Measurements from ENCODE around the gene MS4A12. TPM values are rescaled to one million over a fixed set of nuclear protein-coding genes. Genes with fewer than 3 reads are reported as not detected.
"Not testable (repeated sequence)": the region's sequence is repeated elsewhere in the genome, so short reads cannot be mapped to it uniquely, and the experiment has no call there.

Gene MS4A12
- polyA plus RNA-seq (ENCODE audit: insufficient read length) = not detected

DNA sequence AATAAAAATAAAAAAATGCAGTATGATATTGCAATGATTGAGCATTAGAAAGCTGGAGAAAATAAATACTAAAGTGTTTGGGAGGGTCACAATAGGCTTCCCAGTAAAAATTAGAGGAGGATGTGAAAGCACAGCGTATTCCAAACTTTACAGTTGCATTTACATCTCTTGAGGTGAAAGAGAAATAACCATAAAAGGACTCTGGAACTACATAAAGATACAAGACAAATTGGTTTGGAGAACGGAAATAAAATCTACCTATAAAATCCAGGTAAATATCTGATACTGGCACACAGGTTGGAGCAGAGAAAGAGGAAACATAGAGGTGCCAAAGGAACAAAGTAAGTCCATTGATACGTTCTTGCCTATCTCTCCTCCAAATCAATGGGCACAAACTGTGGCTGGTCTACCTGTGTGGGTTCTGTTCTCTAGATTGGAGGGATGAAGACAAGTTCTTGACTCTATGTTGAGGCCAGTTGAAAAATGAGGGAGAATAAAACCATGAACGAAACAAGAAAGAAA, at the start of gene MS4A12:
Gene MS4A12 (plus strand): TSS at position 291 of the 522 bp plus-strand sequence. CDS start 4,541 bp downstream, outside the sequence.
- no peak for DNase-seq

DNA sequence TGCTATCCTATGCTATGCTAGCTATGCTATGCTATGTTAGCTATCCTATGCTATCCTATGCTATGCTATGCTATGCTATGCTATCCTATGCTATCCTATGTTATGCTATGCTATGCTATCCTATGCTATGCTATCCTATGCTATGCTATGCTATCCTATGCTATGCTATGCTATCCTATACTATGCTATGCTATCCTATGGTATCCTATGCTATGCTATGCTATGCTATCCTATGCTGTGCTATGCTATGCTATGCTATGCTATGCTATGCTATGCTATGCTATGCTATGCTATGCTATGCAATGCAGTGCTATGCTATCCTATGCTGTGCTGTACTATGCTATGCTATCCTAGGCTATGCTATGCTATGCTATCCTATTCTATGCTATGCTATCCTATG, 45.5 kb upstream of the MS4A12 start:
- no peak for DNase-seq

DNA sequence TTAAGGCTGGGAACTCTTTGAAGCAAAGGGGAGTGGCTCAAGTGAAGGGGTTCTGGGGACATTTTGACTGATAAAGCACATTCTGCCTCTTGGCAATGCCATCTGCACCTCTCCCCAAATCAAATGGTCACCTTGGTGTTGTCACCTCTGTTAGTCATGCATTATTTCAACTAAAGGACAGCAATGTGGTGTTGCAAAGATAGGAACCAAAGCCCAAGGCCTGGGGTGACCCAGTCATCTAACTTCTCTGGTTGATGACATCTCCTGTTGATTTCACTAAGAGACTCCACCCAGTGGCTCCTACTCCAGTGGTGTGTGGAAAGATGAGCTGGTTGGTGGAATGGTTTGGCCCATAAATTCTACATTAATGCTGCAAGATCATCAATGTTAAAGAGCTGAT, 44.7 kb upstream of the MS4A12 start:
- DNase-seq = no peak

DNA sequence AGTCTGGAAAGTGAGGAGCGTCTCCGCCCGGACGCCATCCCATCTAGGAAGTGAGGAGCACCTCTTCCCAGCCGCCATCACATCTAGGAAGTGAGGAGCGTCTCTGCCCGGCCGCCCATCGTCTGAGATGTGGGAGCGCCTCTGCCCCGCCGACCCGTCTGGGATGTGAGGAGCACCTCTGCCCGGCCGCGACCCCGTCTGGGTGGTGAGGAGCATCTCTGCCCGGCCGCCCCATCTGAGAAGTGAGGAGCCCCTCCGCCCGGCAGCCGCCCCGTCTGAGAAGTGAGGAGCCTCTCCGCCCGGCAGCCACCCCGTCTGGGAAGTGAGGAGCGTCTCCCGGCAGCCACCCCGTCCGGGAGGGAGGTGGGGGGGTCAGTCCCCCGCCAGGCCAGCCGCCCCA, 41.4 kb upstream of the MS4A12 start:
- DNase-seq = not testable (repeated sequence)

DNA sequence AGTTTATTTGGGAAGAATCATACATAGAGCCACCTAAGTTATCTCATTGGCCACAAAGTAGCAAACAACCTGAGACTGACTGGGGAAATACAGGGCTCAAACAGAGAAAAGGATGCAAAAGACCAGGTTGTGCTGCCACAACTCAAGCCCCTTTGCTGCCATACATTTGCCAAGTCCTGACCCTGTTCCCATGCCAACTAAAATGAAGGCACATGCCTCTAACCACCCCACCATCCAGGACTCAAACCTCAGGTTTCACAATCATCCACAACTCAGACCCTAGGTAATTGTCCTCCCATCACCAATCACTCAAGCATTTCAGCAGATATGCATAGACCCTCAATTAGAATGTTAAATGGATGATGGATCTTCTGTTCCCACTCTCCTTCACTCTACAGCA, 38.4 kb upstream of the MS4A12 start:
- no peak for DNase-seq

GRCh38 chr11:60455531-60456042, 37.0 kb upstream of the MS4A12 start, which contains the start of gene MS4A1:
TSS of gene MS4A1 (plus strand) at chr11:60455847. CDS start at chr11:60462375, 6,528 bp downstream.
- DNase-seq = no peak

- DNase-seq = no peak
Observed at GRCh38 chr11:60457576-60457975, 35.0 kb upstream of the MS4A12 start.

DNA sequence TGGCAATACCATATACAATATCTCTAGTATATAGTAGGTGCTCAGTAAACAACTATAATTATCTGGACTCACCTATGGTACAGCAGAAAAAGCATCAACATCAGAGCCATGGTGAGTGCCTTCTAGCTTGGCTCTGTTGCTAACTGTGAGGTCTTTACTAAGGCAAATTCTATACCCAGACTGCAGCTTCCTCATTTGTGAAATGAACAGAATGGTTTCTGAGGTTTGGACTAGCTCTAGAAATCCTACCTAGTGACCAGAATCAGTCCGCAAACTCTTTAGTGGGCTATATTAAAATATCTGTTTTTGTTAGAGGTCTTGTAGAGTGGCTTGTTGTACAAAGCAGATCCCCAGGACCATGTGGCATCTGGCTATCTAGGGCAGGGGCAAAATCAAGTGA, 33.2 kb upstream of the MS4A12 start:
- DNase-seq = no peak

DNA sequence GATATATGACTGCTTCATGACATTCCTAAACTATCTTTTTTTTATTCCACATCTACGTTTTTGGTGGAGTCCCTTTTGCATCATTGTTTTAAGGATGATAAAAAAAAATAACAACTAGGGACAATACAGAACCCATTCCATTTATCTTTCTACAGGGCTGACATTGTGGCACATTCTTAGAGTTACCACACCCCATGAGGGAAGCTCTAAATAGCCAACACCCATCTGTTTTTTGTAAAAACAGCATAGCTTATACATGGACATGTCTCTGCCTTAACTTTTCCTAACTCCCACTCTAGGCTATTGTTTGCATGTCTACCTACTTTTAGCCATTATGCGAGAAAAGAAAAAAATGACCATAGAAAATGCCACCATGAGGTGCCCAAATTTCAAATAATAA, 23.7 kb upstream of the MS4A12 start:
- DNase-seq = no peak

DNA sequence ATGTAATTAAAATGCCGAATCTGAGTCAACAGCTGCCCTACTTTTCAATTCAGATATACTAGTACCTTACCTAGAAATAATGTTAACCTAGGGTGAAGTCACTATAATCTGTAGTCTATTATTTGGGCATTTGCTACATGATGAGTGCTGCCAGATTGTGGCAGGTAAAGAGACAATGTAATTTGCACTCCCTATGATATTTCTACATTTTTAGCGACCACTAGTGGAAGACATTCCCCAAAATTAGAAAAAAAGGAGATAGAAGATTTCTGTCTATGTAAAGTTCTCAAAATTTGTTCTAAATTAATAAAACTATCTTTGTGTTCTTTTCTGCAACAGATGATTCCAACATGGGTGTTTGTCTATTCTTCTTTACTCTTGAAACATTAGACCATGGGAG, 22.9 kb upstream of the MS4A12 start:
- DNase-seq = no peak

DNA sequence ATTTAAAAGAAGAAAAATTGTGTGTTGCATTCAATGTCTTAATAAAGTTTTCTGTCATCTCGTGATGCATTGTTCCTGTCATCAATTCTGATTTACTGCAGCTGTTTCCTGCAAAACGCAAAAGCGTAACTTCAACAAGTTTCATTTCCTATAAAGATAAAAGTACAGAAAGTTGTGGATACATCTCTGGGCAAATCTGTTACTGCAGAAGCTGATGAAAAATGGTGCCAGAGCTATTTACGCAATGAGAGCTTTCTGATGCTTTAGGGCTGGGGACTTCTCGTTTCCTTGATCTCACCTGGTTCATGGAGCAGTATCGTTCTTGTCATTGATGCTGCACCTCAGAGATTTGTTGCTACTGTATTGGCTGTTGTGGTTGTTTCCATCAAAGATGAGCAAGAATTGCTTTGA, 15.5 kb upstream of the MS4A12 start:
- DNase-seq = peak; percentile 9

- no peak for DNase-seq
Observed at GRCh38 chr11:60482361-60482760, 10.2 kb upstream of the MS4A12 start.

- no peak for DNase-seq
Observed at GRCh38 chr11:60485987-60486386, 6.6 kb upstream of the MS4A12 start.

DNA sequence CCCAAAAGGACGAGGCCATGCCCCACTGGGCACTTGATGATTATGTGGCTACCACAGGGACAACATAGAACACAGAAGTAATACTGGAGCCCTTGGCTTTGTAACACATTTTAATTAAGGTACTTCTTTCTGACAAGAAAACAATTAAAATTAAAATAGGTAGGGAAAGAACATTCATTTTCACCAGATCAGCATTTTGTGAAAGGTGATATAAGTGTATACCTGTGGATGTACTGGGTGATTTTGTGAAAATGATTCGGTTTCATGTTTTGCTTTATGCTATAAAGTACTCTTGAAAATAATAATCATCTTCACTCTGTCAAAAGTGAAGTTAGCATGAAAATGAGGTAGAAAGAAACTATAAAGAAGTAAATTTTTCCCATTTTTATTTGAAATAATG, 876 bp downstream of the MS4A12 start:
- DNase-seq = no peak

DNA sequence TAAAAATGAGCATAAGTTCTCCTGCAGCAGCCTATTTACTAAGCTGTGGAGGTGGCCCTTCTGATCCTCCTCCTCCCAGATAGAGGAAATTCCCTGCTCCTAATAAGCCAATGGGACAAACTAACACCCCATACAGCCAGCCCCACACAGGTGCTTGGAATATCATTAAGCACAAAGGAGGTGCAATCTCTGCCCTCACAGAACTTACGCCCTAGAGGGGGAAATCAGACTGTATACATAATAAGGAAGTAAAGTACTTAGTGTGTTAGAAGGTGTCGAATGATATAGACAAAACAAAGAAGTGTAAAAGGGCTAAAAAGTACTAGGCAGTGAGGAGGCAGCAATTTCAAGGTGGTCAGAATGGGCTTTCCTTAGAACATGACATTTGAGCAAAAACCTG, 5.8 kb downstream of the MS4A12 start:
- no peak for DNase-seq

GRCh38 chr11:60498853-60499252, 6.3 kb downstream of the MS4A12 start:
- no peak for DNase-seq

DNA sequence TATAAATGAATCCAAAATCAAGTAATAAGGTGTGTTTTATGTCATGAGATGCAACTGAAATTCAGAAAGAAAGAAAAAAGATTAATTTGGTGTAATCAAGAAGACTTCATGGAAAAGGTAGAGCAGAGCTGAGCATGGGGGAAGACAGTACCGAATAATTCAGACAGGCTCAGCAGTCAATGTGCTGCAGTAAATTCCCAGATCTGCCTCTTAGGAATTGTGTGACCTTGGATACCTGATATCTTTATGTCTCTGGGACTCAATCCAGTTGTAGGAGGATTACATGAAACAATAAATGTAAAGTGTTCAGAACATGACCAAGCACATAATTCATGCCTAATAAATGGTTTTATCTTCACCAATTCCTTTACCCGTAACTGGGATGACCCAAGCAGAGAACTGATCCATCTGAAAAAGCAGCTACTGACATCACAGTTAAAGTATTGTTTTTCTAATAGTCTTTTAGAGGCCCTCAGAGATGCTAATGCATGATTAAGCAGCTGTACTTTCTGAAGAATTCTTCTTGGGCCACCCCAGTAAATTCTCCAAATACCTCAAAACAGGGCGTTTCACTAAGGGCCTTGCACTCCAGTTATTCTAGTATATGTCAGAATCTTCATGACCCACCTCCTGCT, 7.8 kb downstream of the MS4A12 start:
- DNase-seq = no peak

DNA sequence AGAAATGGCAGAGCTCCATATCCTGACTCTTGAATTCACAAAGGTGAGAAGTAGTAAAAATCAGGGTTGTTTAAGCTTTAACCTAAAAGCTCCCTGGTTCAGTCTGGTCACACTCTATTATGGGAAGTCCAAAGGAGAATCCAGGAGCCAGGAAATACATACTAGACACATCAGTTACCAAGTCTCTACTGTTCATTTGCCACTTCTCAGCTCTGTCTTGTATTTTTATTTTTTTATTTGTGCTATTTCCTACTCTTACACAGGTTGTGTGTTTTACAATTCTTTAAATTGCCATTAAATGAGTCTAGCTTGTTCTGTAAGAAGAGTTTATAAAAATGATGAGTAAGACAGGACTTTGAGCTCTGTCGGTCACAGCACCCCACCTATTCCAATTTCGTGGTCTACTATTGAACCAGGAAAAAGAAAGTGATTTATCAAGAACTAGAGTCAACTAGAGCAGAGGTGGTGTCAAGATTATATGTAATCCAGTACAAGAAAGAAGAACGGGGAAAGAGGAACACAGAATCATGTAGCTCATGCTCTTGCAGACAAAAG, 9.7 kb downstream of the MS4A12 start:
- no peak for DNase-seq

DNA sequence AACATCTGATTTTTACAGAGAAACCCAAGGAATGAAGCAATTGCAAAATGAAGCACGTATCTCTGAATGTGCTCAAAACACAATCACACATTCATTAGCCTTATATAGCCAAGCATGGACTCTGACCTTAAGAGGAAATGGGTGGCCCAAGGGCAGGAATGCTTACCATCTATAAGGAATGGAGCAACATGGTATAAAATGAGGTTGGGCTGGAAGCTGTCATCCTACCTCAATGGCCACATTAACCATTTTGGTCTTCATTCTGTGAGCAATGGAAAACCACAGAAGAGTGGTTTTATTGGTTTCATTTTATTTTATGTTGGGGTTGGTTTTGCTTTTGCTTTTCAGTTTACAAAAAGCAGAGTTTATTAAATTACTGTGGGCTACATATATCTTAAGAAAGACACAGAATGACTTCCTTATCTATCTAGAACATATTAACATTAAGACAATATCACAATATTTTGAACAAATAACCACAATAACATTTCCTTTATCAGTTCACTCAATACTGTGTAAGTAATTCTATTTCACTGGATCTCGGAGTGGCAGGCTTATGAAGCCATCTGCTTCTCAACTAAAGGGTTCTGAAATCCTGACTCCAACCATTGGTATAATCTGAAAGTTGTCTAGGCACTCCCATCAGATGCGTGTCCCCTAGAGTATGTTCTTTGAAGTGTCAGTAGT, 11.8 kb downstream of the MS4A12 start:
- DNase-seq = no peak

DNA sequence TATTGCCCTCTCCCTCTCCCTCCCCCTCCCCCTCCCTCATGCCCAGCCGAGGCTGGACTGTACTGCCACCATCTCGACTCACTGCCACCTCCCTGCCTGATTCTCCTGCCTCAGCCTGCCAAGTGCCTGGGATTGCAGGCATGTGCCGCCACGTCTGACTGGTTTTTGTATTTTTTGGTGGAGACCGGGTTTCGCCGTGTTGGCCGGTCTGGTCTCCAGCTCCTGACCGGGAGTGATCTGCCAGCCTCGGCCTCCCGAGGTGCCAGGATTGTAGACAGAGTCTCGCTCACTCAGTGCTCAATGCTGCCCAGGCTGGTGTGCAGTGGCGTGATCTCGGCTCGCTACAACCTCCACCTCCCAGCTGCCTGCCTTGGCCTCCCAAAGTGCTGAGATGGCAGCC, 17.0 kb downstream of the MS4A12 start:
- DNase-seq = not testable (repeated sequence)

- not testable (repeated sequence) for DNase-seq
Observed at GRCh38 chr11:60510209-60510608, 17.6 kb downstream of the MS4A12 start.

DNA sequence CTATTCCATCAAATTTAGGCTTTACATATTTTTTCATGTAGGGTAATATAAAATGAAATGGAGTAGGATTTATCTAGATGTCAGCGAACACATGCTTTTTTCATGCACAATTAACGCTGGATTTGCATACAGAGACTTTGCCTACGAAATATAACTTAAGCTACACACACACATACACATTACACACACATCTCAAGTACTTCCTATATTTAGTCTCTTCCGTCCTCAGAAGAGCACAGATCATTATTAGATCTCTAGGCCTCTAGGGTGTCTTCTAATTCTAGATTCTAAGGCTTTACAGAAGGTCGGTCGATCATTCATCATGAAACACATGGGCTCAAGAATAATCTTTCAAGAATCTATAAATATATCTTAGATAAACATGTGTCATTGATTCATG, 18.8 kb downstream of the MS4A12 start:
- DNase-seq = no peak

- peak; percentile 23 for DNase-seq
Observed at GRCh38 chr11:60512651-60513225, 20.2 kb downstream of the MS4A12 start.
